HG02763 (cell line): ENCODE results near the gene ADAMTS3.

Source experiments
- ATAC-seq: cut with Tn5 transposase; IDR thresholded peaks from one replicate; pipeline ENCODE4 v1.9.1; 2021; ENCODE audit warnings: mild to moderate bottlenecking, moderate library complexity; ENCODE audit not compliant: unreplicated experiment

ADAMTS3 gene

DNA sequence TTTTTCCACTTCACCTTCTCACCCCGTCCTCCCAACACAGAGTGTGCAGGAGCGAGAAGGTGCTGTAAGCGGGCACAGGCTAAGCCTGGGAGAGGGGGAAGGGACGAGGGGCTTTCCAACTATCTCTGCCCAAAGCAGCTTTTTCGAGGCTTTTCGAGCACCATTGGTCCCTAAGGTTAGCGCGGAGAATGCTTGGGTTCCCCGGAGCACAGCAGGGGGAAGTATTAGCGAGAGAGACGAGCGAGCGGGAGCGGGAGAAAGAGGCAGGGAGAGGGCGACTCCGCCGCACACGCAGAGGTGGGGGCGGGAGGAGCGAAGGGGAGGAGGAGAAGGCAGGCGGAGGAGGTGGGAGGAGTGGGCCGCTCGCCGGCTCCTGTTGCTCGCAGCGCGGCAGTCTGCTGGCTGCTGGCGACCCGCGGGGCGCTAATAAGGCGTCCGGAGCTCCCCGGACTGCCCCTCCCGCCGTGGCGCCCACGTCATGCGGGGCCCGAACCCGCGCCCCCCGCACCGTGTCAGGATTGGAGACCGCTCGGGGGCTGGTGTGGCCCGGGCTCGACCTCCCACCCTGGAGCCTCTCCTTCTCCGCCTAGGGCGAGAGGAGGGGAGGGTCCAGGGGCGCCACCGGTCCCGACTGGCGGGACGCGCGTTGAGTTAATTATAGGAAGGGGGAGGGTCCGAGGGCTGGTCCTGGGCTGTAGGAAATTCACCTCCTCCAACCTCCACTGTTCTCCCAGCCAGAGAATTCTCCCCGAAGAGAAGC, at the start of gene ADAMTS3:
Gene ADAMTS3, minus strand, starts transcription at position 263 of the 760 bp plus-strand sequence. CDS start 459 bp downstream, outside the sequence.
- no peak for ATAC-seq

DNA sequence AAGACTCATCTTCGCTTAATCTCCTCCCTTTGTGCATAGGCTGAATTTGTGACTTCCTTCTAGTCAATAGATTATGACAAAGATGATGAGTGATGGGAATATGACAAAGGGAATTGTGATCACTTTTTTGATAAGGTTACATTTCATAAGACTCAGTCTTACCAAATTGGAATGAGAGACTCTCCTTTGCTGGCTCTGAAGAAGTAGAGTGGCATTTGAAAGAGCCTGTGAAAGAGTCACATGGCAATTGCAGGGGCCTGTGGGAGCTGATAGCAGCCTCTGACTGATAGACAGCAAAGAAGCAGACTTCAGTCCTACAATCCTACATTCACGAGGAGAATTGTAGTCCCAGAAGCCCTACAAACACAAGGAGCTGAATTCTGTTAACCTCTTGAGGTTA, 44.9 kb upstream of the ADAMTS3 start:
- ATAC-seq: no peak

- ATAC-seq: no peak
Observed at GRCh38 chr4:72606751-72607150, 37.7 kb upstream of the ADAMTS3 start.

DNA sequence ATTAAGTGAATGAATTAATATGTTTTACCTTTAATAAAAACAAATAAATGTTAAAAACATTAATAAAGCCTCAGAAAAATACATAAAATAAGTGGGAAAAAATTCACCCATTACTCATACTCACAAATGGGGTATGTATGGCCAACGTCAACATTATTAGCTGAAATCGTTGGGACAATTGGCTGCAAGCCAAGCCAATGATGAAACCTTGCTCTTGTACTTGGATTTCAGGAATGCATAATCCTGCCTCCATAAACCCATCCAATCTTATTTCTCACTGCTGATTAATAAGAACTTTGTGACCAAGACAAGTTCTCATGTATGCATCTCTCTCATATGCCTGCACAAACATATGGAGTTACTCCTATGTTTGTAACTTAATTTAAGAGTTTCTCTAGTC, 35.3 kb upstream of the ADAMTS3 start:
- no peak for ATAC-seq

DNA sequence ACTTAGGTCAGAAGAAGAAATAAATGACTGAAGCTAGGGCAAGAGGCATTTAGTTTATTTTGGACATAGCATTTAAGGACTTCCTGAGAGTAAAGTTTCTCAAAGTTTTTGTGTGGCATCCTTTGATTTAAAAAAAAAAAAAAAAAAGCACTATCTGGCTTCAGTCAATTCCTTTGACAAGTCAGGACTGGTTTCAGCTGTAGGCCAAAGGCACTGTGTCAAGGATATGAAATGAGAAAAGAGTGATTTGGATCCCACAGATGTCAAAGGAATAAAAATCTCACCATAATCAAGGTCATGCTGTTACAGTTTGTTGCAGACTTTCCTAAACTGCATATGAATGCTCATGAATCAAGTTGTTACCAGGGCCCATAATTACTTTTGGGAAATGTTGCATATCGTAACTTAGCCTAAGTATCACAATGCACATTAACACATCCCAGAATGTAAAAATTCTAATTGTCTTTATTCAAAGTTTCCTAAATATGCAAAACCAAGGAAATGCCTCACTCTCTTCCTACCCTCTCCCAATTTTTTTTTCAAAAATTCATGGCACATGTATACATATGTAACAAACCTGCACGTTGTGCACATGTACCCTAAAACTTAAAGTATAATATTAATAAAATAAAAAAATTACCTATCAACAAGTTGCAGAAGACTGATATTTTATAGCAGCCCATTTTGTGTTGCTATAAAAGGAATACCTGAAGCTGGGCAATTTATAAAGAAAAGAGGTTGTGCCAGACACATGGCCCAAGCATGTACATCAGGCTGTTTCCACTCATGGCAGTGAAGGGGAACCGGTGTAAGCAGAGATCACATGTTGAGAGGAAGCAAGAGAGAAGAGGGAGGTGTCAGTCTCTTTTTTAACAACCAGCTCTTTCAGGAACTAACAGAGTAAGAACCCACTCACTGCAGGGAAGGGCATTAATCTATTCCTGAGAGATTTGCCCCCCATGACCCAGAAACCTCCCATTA, 33.7 kb upstream of the ADAMTS3 start:
- no peak for ATAC-seq

DNA sequence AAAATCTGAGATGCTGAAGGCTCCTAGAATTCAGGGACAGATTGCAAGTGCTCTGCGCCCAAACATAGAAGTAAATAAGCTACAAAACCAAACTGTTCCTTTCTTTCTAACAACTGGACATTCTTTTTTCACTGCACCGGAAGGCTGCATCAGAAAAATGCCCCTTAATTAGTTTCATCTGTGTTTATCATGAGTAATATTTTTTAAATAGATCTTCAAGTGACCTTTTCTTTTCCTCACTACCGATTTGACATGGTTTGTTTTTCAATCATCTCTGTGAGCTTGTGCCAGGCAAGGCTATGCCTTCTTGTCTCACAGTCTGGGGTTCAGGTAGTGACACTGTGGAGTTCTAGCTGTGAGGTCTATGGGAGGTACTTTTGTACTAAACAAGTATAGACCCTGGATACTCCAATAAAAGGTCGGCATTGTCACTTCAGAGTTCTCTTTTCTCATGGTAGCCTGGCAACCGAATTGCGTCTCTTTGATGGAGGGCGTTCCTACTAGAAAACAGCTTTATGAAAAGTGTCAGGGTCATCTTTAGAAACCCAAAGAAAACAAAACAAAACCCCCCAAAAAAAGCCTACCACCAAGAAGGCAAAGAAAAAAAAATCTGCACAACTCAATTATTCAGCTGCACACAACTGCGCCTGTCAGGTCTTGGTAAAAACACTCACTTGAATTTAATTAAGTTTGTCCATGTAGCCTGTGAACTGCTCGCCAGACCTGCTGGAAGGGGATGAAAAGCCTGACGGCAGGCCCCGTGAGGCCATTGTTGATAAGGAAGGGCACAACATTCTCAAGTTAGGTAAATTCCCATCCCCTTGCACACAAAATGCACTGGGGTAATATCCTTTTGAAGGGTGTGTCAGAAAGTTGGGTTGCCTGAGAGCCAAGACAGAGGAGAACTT, 22.8 kb upstream of the ADAMTS3 start:
- no peak for ATAC-seq

DNA sequence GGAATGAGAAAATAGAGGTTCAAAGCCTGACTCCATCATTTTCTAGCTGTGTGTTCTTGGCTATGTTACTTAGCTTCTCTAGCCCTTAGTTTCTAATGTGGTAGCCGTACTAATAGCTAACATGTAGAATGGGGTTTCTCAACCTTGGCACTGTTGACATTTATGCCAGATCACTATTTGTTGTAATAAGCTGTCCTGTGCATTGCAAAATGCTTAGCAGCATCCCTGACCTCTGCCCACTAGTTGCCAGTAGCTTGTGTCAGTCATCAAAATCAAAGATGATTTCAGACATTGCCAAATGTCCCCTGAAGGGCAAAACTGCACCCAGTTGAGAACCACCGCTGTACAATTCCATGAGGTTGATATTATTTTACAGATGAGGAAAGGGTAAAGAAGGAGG, 18.3 kb upstream of the ADAMTS3 start:
- no peak for ATAC-seq

DNA sequence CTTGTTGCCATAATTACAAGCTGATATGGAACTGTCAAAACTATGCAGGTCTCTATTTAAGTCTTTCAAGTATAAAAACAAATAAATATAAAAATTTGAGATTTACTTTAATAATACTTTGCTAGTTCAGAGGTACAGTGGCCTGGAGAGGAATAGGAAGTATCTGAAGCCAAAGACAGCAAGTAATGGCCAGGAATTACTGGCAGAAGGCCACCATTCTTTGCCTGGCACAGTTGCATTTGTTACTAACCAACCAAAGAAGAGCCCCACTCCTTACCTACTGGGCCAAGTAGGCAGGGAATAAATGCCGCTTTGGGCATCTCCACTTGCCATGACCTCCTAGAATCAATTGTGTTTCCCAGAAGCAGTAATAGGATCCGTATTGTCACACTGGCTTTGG, 13.8 kb upstream of the ADAMTS3 start:
- ATAC-seq: no peak

DNA sequence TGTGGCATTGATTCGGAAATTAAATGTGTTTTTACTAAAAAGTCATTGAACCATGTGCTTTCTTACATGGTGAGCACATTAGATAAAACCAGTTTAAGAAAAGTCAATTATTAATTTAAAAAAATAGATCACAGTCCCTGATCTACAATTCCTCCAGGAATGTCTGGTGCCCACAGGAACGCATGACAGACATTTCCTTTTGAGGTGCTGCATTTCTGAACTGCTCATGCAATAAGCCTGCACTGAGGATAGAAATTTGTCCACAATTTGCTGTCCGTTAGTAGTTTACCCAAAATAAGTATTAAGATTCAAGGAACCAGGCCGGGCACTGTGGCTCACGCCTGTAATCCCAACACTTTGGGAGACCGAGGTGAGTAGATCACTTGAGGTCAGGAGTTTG, 8.2 kb upstream of the ADAMTS3 start:
- ATAC-seq: no peak

DNA sequence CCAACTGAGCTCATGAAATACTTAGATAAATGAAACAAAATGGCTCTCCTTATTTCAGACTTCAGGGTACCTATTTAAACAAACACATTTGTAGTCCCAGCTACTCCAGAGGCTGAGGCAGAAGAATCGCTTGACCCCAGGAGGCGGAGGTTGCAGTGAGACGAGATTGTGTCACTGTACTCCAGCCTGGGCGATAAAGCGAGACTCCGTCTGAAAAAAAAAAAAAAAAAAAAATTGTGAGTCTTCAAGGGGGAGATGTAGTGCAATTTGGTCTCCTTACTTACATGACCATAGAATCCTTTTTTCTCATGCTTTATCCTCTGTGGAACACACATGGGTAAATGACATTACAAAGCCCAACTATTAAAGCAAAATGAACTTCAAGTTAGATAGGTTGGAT, 2.3 kb upstream of the ADAMTS3 start:
- no peak for ATAC-seq

DNA sequence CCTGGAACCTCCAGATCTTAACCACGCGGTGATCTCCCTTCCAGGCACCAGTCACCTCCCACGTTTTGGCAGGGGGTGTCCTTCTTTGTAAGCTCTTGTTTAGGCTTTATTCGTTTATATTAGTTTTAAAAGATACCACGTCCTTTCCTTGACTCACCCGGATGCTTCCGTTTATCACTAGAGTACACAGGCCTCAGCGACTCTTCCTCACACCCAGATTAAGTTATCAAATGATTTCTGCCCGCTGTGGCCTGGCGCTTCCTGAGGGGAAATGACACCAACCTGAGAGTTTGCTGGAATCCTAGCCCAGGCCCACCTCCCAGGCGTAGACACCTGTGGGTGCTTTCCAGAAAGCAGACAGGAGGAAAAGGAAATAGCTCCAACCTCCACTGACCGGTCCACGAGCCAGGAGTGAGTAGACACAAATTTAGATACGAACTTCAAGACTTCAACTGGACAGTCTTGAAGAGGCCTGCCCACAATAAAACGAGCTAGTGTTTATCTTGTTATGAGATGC, 756 bp upstream of the ADAMTS3 start:
- ATAC-seq: no peak

DNA sequence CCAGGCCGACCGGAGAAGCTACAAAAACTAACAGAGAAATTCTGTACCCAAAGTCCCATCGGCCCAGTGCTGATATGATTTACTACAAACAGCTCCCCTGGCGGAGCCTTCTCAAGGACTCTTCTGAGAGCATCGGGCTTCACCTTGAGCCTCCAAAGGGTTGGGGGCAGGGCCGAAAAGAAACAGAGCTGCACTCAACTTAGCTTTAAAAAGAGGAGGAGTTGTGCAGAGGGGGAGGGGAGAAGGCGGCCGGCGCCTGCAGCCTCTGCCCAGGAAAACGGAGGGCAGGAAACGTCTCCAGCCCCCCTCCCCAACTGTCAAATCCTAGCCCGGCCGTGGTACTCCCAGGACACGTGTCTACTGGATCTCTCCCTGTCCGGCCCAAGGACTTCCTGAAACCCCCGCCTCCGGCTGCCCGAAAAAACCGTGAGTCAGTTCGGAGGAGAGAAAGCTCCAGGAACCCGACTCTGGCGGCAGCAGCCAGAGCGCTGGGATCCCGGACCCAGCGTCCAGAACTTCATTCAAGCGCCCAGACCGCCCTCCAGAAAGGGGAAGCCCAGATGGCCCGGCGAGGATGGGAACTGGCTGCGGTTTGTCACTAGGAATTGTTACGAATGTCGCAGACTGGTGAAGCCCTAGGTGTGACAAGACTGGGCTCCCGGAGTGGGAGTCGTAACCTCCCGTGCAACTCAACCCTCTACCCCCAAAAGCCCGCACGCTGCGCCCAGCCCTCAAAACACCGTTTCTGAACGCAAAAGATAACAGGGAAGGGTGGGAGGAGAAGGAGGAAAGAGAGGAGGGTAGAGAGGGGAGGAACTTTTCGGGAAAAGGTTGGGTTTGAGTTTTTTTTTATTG, 973 bp downstream of the ADAMTS3 start:
- ATAC-seq: no peak

GRCh38 chr4:72567036-72567435, 2.0 kb downstream of the ADAMTS3 start:
- no peak for ATAC-seq

DNA sequence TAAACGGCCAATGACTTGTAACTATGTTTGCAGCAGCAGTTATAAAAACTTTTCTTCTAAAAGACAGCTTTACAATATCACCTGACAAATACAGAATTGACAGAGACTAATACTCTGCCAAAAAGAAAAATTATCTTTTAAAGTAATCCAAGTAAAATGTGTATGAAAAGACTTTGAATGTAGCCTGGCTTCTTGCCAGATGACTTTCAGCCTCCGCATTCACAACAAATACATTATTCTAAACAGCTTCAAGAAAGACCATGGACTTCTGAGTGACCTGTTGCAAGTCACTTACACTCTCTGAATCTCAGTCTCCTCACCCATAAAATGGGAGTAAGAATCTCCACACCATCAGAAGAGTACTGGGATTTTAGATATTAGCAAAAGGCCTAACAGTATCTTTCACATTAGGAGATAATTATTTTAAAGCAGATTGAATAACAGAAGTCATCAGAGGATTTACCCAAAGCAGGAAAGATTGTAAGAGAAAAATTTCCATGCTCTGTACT, 2.5 kb downstream of the ADAMTS3 start:
- no peak for ATAC-seq

GRCh38 chr4:72564789-72565188, 4.2 kb downstream of the ADAMTS3 start:
- ATAC-seq: no peak

- ATAC-seq: no peak
Observed at GRCh38 chr4:72564184-72564583, 4.8 kb downstream of the ADAMTS3 start.

- no peak for ATAC-seq
Observed at GRCh38 chr4:72558655-72559054, 10.4 kb downstream of the ADAMTS3 start.

DNA sequence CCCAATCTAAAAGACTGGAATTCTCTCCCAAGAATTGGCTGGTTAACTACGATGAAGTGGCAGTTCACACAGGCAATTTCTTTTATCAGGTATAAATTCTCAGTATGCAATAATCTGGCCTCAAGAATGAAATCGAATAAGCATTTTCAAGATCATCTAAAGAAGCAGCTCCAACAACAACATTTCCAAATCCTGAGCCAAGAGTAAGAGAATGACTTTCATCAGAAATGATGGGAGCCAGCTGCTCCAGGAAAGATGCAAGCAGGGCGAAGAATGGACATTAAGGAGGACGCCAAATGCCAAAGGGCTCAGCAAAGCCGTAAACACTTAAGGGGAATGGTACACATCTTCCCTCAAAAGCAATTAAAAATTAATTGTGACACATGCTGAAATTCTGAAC, 12.0 kb downstream of the ADAMTS3 start:
- ATAC-seq: no peak

DNA sequence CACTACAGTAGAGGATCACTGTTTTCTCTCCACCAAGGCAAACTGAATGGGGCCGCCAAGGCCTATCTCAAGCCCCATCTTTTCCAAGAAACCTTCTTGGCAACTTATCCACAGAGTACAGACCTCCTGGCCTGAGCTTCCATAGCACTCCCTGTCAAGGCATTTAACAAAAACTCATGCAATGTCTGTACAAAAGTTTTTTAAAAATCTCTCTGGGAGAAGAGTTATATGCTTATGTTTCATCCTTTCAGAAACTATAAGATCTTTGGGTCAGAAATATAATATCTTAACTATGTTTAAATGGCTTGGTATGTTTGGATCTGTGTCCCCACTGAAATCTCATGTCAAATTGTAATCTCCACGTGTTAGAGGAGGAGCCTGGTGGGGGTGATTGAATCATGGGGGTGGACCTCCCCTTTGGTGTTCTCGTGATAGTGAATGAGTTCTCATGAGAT, 13.6 kb downstream of the ADAMTS3 start:
- ATAC-seq: no peak
